ENCODE measurements around the gene PLD5. TPM values are rescaled to one million over a fixed set of nuclear protein-coding genes. Genes with fewer than 3 reads are reported as not detected.

The PLD5 gene
- total and polyA plus RNA-seq, 8 donors, result 0.24 to 11.0 (median 0.54) TPM

GRCh38 chr1:242556276-242556675, 31.8 kb upstream of the PLD5 start:
- DNase-seq (no peak), ATAC-seq (no peak)
- no peaks in the 10 kb centered on the region for H3K36me3 ChIP-seq
- H3K27me3 ChIP-seq, result no peaks in the 10 kb centered on the region
- H3K4me3 ChIP-seq, result no peak overlapping the region
- H3K9me3 ChIP-seq, result no peaks in the 10 kb centered on the region
- H3K4me1 ChIP-seq, result no peaks in the 10 kb centered on the region
- intact Hi-C loops (cut with DNase I), result no loop called here
- H3K27ac ChIP-seq, result no peak overlapping the region
- TF ChIP-seq CTCF (IDR thresholded peaks at IDR 0.05), result no peak

GRCh38 chr1:242554577-242554976, 30.1 kb upstream of the PLD5 start:
- Histone ChIP-seq H3K4me1 (no peaks in the 10 kb centered on the region), H3K9me3 (no peaks in the 10 kb centered on the region), H3K4me3 (no peak overlapping the region), H3K36me3 (no peaks in the 10 kb centered on the region), H3K27ac (no peak overlapping the region), H3K27me3 (no peaks in the 10 kb centered on the region)
- intact Hi-C loops (cut with DNase I), result no loop called here
- no peak for TF ChIP-seq CTCF (IDR thresholded peaks at IDR 0.05)
- DNase-seq, result no peak
- ATAC-seq, result no peak

- Histone ChIP-seq H3K27ac (no peak overlapping the region), H3K9me3 (no peaks in the 10 kb centered on the region), H3K36me3 (no peaks in the 10 kb centered on the region), H3K27me3 (no peaks in the 10 kb centered on the region), H3K4me1 (no peaks in the 10 kb centered on the region), H3K4me3 (no peak overlapping the region)
- intact Hi-C loops (cut with DNase I), result no loop called here
- no peak for ATAC-seq
- no peak for TF ChIP-seq CTCF (IDR thresholded peaks at IDR 0.05)
- DNase-seq, result no peak
Observed at GRCh38 chr1:242546849-242547729, 22.6 kb upstream of the PLD5 start.

DNA sequence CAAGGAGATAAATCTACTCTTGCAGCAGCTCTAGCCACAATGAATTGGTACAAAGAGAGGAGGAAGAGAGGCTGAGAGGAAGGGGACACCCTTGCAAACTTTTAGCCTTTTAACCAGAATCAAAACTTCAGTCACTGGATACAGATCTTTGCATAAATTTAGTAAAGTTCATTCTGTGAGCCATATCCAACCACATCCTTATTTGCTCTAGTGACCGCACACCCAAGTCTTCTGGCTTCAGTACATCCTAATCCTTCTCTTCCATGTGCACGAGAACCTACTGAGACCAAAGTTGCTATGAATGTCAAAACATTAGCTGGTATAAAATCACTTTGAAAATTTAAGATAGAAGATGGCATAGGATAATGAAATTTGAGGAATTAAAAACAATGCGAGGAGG, 21.9 kb upstream of the PLD5 start:
- H3K4me3 ChIP-seq, result no peak overlapping the region
- H3K27me3 ChIP-seq, result no peaks in the 10 kb centered on the region
- TF ChIP-seq CTCF (IDR thresholded peaks at IDR 0.05), result no peak
- H3K9me3 ChIP-seq, result no peaks in the 10 kb centered on the region
- intact Hi-C loops (cut with DNase I), result no loop called here
- H3K27ac ChIP-seq, result no peak overlapping the region
- no peaks in the 10 kb centered on the region for H3K4me1 ChIP-seq
- ATAC-seq, result no peak
- H3K36me3 ChIP-seq, result no peaks in the 10 kb centered on the region
- no peak for DNase-seq

GRCh38 chr1:242544071-242544470, 19.6 kb upstream of the PLD5 start:
- H3K9me3 ChIP-seq, result no peaks in the 10 kb centered on the region
- DNase-seq (no peak), ATAC-seq (no peak)
- no peak for TF ChIP-seq CTCF (IDR thresholded peaks at IDR 0.05)
- intact Hi-C loops (cut with DNase I), result no loop called here
- no peak overlapping the region for H3K27ac ChIP-seq
- no peak overlapping the region for H3K4me3 ChIP-seq
- no peaks in the 10 kb centered on the region for H3K4me1 ChIP-seq
- H3K36me3 ChIP-seq, result no peaks in the 10 kb centered on the region
- H3K27me3 ChIP-seq, result no peaks in the 10 kb centered on the region

All from left lung (tissue), 10 donors.